Gastroesophageal sphincter (tissue), 4 donors: ENCODE measurements around the gene SLC2A2. TPM values are rescaled to one million over a fixed set of nuclear protein-coding genes. Genes with fewer than 3 reads are reported as not detected.

Experiments used
- ATAC-seq: fragments of 150-250 bp; one replicate; pipeline ENCODE4 v1.9.1; 2016; ENCODE audit warnings: mild to moderate bottlenecking, moderate library complexity
- H3K27ac ChIP-seq, 4 donors: fragments of 200-600 bp; sonication (generic) in 3 of 4; 1 replicate in 3 of 4; 2 replicates in 1 of 4; pipeline ENCODE4 v1.5.1; 2016 to 2019
- H3K27me3 ChIP-seq: fragments of 200-600 bp; sonication (generic); one replicate; pipeline ENCODE4 v1.5.1; 2019
- H3K36me3 ChIP-seq, 2 donors: fragments of 200-600 bp; sonication (generic); one replicate each; pipeline ENCODE4 v1.5.1; 2019; ENCODE audit warnings: control low read depth in 1 of 2
- H3K4me1 ChIP-seq, 3 donors: fragments of 200-600 bp; sonication (generic); 1 replicate in 2 of 3; 2 replicates in 1 of 3; pipeline ENCODE4 v1.5.1; 2016 to 2019; ENCODE audit warnings: control low read depth in 2 of 3
- H3K4me3 ChIP-seq, 2 donors: fragments of 200-600 bp; sonication (generic); one replicate each; pipeline ENCODE4 v1.5.1; 2019; ENCODE audit warnings: mild to moderate bottlenecking in 1 of 2, moderate library complexity in 1 of 2
- H3K9me3 ChIP-seq, 3 donors: fragments of 200-600 bp; sonication (generic); one replicate each; pipeline ENCODE4 v1.5.1; 2017 to 2019; ENCODE audit warnings: control low read depth in 2 of 3
- CTCF ChIP-seq, 4 experiments: fragments of 200-600 bp in 2 of 4; fragments of 450-650 bp in 2 of 4; sonication (generic) in 1 of 4; IDR thresholded peaks; one replicate each; pipeline ENCODE4 v1.5.1; 2017 to 2019; ENCODE audit warnings: antibody characterized with exemption in 4 of 4, mild to moderate bottlenecking in 2 of 4, moderate library complexity in 2 of 4
- EP300 ChIP-seq: sonication (generic); formaldehyde crosslinking; IDR thresholded peaks from one replicate; pipeline ENCODE4 v1.6.1; 2017; ENCODE audit warnings: antibody characterized with exemption, mild to moderate bottlenecking
- POLR2A ChIP-seq, 2 donors: fragments of 450-650 bp; IDR thresholded peaks; one replicate each; pipeline ENCODE4 v1.6.1; 2017; ENCODE audit warnings: antibody characterized with exemption in 2 of 2, mild to moderate bottlenecking in 2 of 2, moderate library complexity in 1 of 2
- POLR2AphosphoS5 ChIP-seq: sonication (generic); formaldehyde crosslinking; IDR thresholded peaks from one replicate; pipeline ENCODE4 v1.6.1; 2017; ENCODE audit warnings: antibody characterized with exemption
- WGBS, 2 donors: methylation state at CpG; one replicate each; pipeline ENCODE4 v1.1.5; 2018; ENCODE audit warnings: low coverage in 1 of 2; 5-methylcytosine and 5-hydroxymethylcytosine counted together
- total RNA-seq, 4 donors: library from RNA; depleted of rRNA; stranded (reverse); fragments of >200 nt; gene quantifications; one replicate each; pipeline ENCODE4 v1.1.0, GENCODE V29; 2016

Gene SLC2A2
- total RNA-seq, 4 donors from 2014 or later: not detected

GRCh38 chr3:170980399-170980798 lies 46.1 kb downstream of the SLC2A2 start:
- Histone ChIP-seq H3K27ac (no peak overlapping the region), H3K4me3 (no peak overlapping the region), H3K27me3 (peaks cover under 1% of the 10 kb centered on the region), H3K9me3 (peaks cover 0 to 5% (median 0%) of the 10 kb centered on the region in 3 donors), H3K36me3 (no peaks in the 10 kb centered on the region), H3K4me1 (no peaks in the 10 kb centered on the region)
- TF ChIP-seq POLR2AphosphoS5: no peak
- no peak for TF ChIP-seq POLR2A (IDR thresholded peaks at IDR 0.05)
- TF ChIP-seq CTCF (IDR thresholded peaks at IDR 0.05): no peak
- no peak for TF ChIP-seq EP300
- no peak for ATAC-seq

DNA sequence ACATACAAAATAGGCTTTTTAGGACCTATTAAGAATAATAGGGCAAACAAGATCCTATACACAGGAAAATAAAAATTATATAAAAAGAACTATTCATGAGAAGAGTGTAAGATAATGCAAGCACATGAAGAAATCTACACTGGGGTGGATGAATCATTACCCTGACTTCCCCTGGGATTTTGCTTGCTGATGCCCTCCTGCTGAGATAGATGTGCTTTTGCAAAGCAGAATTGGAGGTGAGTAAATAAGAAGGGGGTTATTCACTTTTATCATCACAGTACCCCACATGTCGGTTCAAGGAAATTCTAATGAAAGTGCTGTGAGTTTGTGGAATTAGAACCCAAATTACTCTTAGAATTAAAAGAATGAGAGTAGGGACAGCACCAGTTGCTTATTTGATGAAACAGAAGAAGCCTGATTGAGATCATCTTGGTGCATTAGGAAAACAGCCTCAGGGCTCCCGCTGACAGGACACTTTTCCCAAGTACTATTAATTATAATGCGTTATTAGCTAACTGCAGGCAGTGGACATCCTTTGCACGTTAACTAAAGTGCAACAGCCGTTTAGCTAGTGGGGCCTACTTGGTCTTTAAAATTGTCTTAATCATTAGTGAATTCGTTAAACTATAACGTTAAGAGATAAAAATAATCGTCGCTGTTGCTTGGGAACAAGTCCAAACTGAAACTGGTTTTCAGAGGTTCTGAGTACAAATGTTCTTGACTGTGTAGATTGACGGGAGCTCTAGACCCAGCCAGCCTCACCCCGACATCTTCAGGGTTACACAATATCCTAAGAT lies 48.4 kb downstream of the SLC2A2 start:
- H3K27ac ChIP-seq: no peak overlapping the region
- H3K4me1 ChIP-seq: no peaks in the 10 kb centered on the region
- no peak for ATAC-seq
- peaks cover 5% of the 10 kb centered on the region for H3K27me3 ChIP-seq
- H3K36me3 ChIP-seq: no peaks in the 10 kb centered on the region
- 69 to 79% methylated on average over 11 of the region's 11 CpGs for WGBS, 2 donors
- no peak overlapping the region for H3K4me3 ChIP-seq
- H3K9me3 ChIP-seq: no peaks in the 10 kb centered on the region
- TF ChIP-seq POLR2AphosphoS5 (no peak), EP300 (no peak), POLR2A (IDR thresholded peaks at IDR 0.05) (no peak), CTCF (IDR thresholded peaks at IDR 0.05) (no peak)

- 74 to 90% methylated on average over 4 of the region's 4 CpGs for WGBS, 2 donors
- H3K27me3 ChIP-seq: peaks cover 5% of the 10 kb centered on the region
- H3K36me3 ChIP-seq: no peaks in the 10 kb centered on the region
- H3K4me1 ChIP-seq: no peaks in the 10 kb centered on the region
- H3K4me3 ChIP-seq: no peak overlapping the region
- H3K9me3 ChIP-seq: no peaks in the 10 kb centered on the region
- no peak for TF ChIP-seq POLR2AphosphoS5
- TF ChIP-seq CTCF (IDR thresholded peaks at IDR 0.05): no peak
- no peak for TF ChIP-seq POLR2A (IDR thresholded peaks at IDR 0.05)
- no peak for TF ChIP-seq EP300
- no peak for ATAC-seq
- no peak overlapping the region for H3K27ac ChIP-seq
Observed at GRCh38 chr3:170976190-170976519, 50.4 kb downstream of the SLC2A2 start.

DNA sequence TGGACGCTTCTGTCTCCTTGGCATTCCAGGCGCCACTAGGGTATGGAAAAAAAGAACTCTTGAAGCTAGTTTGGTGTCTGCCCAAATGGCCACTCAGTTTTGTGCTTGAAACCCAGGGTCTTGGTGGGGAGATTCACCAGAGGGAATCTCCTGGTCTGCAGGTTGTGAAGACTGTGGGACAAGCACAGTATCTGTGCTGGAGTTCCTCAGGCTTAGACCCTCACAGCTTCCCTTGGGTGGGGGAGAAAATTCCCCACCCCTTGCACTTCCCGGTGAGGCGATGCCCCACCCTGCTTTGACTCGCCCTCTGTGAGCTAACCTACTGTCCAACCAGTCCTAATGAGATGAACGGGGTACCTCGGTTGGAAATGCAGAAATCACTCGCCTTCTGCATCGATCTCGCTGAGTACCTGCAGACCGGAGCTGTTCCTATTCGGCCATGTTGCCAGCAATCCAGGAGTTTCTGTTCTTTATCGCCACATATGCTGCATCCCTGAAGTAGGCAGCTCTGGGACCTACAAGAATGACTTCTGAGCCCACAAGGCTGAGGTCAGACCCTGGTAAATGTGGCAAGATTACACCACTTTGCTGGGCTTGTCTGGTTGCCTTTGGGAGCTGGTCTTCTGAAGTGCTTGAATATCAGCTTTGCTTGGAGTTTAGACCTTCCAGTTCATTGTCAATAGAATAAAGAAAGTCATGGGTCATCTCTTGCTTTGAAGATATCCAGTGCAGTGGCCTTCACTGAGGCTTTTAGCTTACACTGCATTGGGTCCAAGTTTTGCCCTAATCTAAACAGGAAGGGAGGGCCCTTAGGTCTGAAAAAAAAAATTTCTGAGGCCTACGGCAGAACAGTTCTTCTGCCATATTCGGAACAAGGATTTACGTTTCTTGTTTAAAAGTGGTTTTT lies 51.0 kb downstream of the SLC2A2 start:
- Histone ChIP-seq H3K4me1 (no peaks in the 10 kb centered on the region), H3K9me3 (no peaks in the 10 kb centered on the region), H3K36me3 (no peaks in the 10 kb centered on the region), H3K4me3 (no peak overlapping the region), H3K27ac (no peak overlapping the region), H3K27me3 (peaks cover 5% of the 10 kb centered on the region)
- TF ChIP-seq CTCF (IDR thresholded peaks at IDR 0.05): no peak
- TF ChIP-seq POLR2AphosphoS5: no peak
- TF ChIP-seq POLR2A (IDR thresholded peaks at IDR 0.05): no peak
- TF ChIP-seq EP300: no peak
- 83 to 84% methylated on average over 3 to 14 of the region's 16 CpGs for WGBS, 2 donors
- ATAC-seq: no peak
